Lung (tissue), 12 donors: ENCODE results near the gene SLX9. TPM values are rescaled to one million over a fixed set of nuclear protein-coding genes. Genes with fewer than 3 reads are reported as not detected.

ENCODE experiments used
- ATAC-seq: fragments of 200-7000 bp; cut with Tn5 transposase; one replicate; pipeline ENCODE4 v1.9.1; 2020; ENCODE audit warnings: moderate number of reproducible peaks; ENCODE audit not compliant: insufficient read depth, low FRiP score
- DNase-seq, 3 donors: peaks; one replicate each; pipeline ENCODE4 v3.0.0-alpha.2; 2013 to 2017
- H3K27ac ChIP-seq, 2 donors: one replicate each; pipeline ENCODE4 v1.5.1; 2013; ENCODE audit warnings: mild to moderate bottlenecking in 2 of 2, moderate library complexity in 2 of 2, control low read depth in 1 of 2, inconsistent platforms in 1 of 2, low read depth in 1 of 2, low read length in 1 of 2
- H3K27me3 ChIP-seq, 3 donors: one replicate each; pipeline ENCODE4 v1.5.1; 2013; ENCODE audit warnings: low read length in 2 of 3; ENCODE audit not compliant: control insufficient read depth in 3 of 3, insufficient read depth in 3 of 3
- H3K36me3 ChIP-seq, 4 donors: one replicate each; pipeline ENCODE4 v1.5.1; 2013; ENCODE audit warnings: low read length in 4 of 4, mild to moderate bottlenecking in 1 of 4, moderate library complexity in 1 of 4; ENCODE audit not compliant: control insufficient read depth in 4 of 4, insufficient read depth in 4 of 4
- H3K4me1 ChIP-seq, 5 donors: one replicate each; pipeline ENCODE4 v1.5.1; 2013; ENCODE audit warnings: low read length in 5 of 5, mild to moderate bottlenecking in 2 of 5, moderate library complexity in 1 of 5; ENCODE audit not compliant: control insufficient read depth in 5 of 5, insufficient read depth in 5 of 5
- H3K4me3 ChIP-seq: one replicate; pipeline ENCODE4 v1.5.1; 2013; ENCODE audit warnings: mild to moderate bottlenecking, control low read depth, moderate library complexity
- H3K9ac ChIP-seq, 2 donors: one replicate each; pipeline ENCODE4 v1.5.1; 2013; ENCODE audit warnings: low read length in 2 of 2, control low read depth in 1 of 2; ENCODE audit not compliant: insufficient read depth in 1 of 2
- H3K9me3 ChIP-seq, 4 donors: one replicate each; pipeline ENCODE4 v1.5.1; 2013; ENCODE audit warnings: low read length in 3 of 4, mild to moderate bottlenecking in 1 of 4, moderate library complexity in 1 of 4; ENCODE audit not compliant: control insufficient read depth in 4 of 4, insufficient read depth in 3 of 4
- CTCF ChIP-seq: IDR thresholded peaks from 2 replicates; pipeline ENCODE4 v1.5.1; 2012; ENCODE audit warnings: mild to moderate bottlenecking; ENCODE audit errors: control extremely low read depth, extremely low read depth
- WGBS, 2 donors: extraction: QIAGEN DNeasy Blood & Tissue Kit; methylation state at CpG; one replicate each; pipeline ENCODE4 v1.1.7; 2013; 5-methylcytosine and 5-hydroxymethylcytosine counted together
- polyA plus RNA-seq, 2 donors: library from polyadenylated mRNA; stranded (reverse); fragments of 200-250 nt; gene quantifications; one replicate each; pipeline ENCODE4 v1.2.1, GENCODE V29; 2013
- total RNA-seq, 2 donors: library from RNA; depleted of rRNA in 1 of 2; stranded (reverse); fragments of >200 nt in 1 of 2; gene quantifications; one replicate each; pipeline ENCODE4 v1.2.1, GENCODE V29; 2014 to 2021
- donor health status: control.
- donor health status: control.
- donor health status: Bipolar disorder and iron deficiency.
- donor health status: healthy.
- donor health status: DM: yes; HTN: yes; CAD: no.

SLX9 gene
- total and polyA plus RNA-seq, 4 donors, result 10.3 to 36.9 (median 27.0) TPM

DNA sequence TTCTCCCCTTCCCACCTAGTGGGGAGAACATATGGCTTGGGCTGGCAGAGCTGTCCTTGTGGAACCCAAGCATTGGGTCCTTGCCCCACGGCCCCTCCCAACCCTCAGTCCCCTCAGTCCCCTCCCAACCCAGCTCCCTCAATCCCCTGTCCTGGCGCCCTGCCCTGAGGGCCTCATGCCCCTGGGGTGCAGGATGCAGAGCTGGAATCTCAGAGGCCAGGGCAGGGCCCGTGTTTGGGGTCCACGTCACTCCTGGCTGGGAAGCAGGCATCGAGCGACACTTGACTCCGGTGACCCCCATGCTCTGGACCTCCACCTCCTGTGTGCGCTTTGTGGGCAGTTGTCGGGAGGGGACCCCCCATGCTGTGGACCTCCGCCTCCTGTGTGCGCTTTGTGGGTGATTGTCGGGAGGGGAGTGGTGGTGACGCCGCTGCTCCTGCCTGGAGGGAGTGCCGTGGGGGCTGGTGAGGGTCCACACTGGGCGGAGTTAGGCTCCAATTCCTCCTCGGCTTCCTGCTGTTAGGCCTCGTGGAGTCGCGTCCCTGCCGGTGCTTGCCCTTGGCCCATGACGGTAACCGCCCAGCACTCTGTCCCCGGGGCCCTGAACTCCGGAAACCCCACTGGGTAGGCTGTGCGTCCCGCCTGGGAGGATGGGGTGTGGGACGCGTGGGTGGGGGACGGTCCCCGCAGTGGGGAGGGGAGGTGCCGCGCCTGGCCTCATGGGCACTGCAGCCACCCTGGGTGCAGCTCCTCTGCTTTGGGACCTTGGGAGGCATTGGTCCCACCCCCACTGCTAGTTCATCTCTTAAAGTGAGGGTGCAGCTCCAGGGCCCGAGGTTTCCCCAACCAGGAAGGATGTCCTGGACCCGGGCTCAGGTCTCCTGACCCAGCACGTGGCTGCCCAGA, 31.2 kb downstream of the SLX9 start:
- H3K36me3 ChIP-seq, result peaks cover 3 to 35% (median 9%) of the 10 kb centered on the region in 4 donors
- no peak for DNase-seq
- WGBS, 2 donors, result 92 to 93% methylated on average over 34 to 36 of the region's 36 CpGs

GRCh38 chr21:44971672-44971995, 31.8 kb downstream of the SLX9 start:
- H3K36me3 ChIP-seq, result peaks cover 3 to 35% (median 9%) of the 10 kb centered on the region in 4 donors
- WGBS, 2 donors, result 76 to 86% methylated on average over 10 of the region's 10 CpGs
- no peaks in the 10 kb centered on the region for H3K27me3 ChIP-seq
- ATAC-seq, result no peak
- DNase-seq, result no peak
- no peak overlapping the region for H3K27ac ChIP-seq
- no peak overlapping the region for H3K4me3 ChIP-seq
- H3K9me3 ChIP-seq, result peaks cover 0 to 3% (median 0%) of the 10 kb centered on the region in 4 donors
- no peak overlapping the region for H3K9ac ChIP-seq
- peaks cover 0 to 25% (median 11%) of the 10 kb centered on the region in 5 donors for H3K4me1 ChIP-seq
- no peak for TF ChIP-seq CTCF

More for the DNA sequence above, 31.2 kb downstream of the SLX9 start:
- no peak for TF ChIP-seq CTCF
- ATAC-seq, result no peak
- Histone ChIP-seq H3K27me3 (no peaks in the 10 kb centered on the region), H3K9me3 (peaks cover 0 to 3% (median 0%) of the 10 kb centered on the region in 4 donors), H3K27ac (no peak overlapping the region), H3K9ac (no peak overlapping the region), H3K4me1 (peaks cover 0 to 31% (median 13%) of the 10 kb centered on the region in 5 donors), H3K4me3 (no peak overlapping the region)

GRCh38 chr21:44972301-44972814, 32.5 kb downstream of the SLX9 start:
- ATAC-seq (no peak), DNase-seq (no peak)
- 95 to 97% methylated on average over 19 of the region's 19 CpGs for WGBS, 2 donors
- Histone ChIP-seq H3K36me3 (peaks cover 3 to 36% (median 8%) of the 10 kb centered on the region in 4 donors), H3K9ac (no peak overlapping the region), H3K4me1 (peaks cover 0 to 22% (median 9%) of the 10 kb centered on the region in 5 donors), H3K9me3 (peaks cover 0 to 3% (median 0%) of the 10 kb centered on the region in 4 donors), H3K27ac (no peak overlapping the region), H3K27me3 (no peaks in the 10 kb centered on the region), H3K4me3 (no peak overlapping the region)
- TF ChIP-seq CTCF, result no peak
